Anterior cingulate cortex (tissue), 58 donors: ENCODE data around the gene ACSM6.
A peak's percentile ranks its signal among the peaks of the same experiment; 100 is the strongest.

Source experiments
- DNase-seq, 58 donors: peaks; one replicate each; lab custom pipeline; 2025; lab: John Stamatoyannopoulos, UW

Gene ACSM6

DNA sequence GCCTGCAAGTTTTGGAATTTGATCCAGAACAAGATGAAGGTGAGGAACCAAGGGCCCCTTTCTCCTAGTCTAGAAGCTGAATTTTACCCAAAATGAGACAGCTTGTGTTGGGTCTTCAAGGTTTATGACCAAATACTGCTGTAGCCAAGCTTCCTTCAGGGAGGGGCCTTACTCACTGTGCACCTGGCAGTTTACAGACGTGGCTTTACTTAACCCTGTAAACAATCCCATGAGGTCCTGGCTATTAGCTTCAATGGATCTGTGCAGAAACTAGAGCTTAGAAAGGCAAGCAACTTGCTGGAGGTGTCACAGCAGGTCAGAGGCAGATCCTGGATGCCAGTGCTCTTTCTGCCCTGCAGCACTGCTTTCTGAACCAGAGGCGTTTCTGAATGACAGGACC, 50.1 kb downstream of the ACSM6 start:
- DNase-seq: no peak

DNA sequence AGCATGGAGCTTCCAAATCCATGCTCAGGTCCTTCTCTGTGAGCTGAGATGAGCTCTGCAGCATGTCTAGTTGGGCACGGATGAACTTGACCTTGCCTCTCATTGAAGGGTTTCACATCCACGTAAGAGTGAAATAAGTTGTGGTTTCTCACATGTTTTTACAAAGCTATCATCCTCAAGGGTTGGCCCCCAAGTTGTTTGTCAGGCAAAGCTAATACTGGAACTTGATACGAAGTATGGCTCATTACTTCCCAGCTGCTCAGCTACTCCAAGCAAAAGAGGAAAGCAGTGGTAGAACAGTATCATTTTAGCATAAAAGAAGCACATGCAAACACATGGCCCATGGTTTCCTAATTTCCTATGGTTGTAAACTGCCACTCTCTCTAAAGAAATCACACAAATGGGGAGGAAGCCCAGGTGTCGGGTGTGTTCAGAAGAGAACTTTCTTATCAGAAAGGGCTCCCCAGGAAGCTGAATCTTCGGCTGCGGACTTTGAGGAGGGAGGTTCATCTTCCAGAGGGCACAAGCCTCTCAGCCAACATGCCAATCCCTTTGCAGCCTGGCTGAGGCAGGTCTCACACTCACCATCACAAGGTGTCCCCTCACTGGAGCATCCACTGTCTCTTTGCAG, 51.5 kb downstream of the ACSM6 start:
- no peak for DNase-seq

DNA sequence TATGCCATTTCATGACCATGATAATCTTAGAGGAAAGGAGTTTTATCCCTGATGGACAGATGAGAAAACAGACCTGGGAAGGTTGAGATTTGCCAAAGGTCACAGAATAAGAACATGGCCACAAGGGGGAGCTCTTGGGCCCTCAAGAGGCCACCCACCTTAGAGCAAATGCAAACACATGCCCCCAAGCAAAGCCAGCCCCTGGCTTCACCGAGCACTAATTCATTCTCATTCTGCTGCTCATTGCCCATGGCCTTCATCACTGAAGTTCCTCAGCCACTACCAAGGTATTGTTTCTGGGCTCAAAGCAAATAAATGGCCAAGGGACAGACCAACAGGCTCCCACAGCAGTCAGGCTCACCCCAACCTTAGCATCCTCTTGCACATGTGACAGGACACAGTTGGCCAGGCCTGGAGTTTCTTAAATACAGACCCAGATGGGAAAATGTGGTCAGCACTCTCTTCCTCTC, 52.6 kb downstream of the ACSM6 start:
- peak in 16 of 58 donors; percentile 1 to 60 (median 12) for DNase-seq

DNA sequence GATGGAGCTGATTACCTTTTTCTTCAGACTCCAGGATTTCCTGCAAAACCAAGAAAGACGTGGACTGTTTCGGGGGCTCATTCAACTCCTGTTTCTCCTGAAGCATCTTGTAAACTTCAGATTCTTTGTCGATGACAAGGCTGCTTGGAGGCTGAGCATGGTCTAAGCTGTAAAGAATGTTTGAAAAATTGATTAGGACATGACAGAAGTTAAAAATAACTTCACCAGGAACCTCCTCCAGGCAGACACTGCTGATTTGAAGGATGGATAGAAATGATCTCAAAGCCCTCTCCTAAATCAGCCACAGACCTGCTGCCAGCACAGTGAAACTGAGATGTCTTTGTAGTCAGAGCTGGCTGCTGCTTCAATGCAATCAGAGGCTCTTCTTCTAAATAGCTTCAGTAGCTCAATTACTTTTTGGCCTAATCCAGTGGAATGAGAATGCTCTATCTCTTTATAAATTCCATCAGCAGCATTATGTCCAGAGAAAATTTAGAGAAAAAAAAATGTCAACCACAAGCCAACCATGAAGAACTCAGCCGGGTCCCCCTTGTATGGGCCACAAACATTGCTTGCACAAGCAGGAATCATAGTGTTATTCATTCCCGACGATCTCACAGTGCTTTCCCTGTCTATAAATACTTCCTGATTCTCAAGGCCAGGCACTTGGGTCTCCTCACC, 53.3 kb downstream of the ACSM6 start:
- DNase-seq: peak in 2 of 58 donors; percentile 2 to 9

DNA sequence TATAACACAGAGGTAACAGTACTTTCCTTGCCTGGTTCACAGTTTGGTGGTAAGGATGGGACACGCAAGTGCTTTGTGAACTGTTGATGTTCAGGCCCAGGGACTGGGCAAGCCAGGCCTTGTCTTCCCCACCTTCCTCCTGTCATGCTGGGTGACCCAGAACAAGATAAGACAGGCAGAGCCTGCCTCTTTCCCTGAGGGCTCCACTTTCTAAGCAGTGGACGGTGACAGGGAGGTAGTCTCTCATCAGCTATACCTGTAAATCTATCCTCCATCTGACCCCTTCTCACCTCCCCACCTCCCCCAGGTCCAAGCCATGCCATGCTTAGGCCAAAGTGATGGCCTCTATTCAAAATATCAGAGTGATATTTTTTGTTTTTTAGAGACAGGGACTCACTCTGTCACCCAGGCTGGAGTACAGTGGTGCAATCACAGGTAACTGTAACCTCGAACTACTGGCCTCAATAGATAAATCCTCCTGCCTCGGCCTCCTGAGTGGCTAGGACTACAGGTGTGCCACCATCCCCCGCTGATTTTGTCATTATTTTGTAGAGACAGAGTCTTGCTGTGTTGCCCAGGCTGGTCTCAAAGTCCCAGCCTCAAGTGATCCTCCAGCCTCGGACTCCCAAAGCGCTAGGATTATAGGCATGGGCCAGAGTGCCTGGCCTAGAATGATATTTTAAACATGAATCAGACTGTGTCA, 54.0 kb downstream of the ACSM6 start:
- DNase-seq: no peak

DNA sequence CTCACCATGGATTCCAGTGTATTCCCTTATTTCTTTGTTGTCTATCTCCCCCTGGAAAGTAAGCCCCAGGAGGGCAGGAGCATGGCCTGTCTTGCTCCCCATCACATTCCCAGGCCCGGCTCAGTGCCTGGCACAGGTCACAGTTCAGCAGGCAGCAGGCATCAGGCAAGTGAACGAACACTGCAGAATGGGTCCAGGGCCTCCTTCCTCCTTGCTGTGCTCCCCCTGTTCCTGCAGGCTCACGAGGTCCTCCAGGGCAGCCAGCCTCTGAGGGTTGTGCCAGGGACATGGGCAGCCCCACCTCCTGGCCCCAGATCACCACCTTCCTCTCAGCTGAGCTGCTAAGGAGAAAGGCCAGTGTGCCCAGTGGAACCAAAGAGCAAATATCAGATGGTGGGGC, 55.0 kb downstream of the ACSM6 start:
- no peak for DNase-seq

DNA sequence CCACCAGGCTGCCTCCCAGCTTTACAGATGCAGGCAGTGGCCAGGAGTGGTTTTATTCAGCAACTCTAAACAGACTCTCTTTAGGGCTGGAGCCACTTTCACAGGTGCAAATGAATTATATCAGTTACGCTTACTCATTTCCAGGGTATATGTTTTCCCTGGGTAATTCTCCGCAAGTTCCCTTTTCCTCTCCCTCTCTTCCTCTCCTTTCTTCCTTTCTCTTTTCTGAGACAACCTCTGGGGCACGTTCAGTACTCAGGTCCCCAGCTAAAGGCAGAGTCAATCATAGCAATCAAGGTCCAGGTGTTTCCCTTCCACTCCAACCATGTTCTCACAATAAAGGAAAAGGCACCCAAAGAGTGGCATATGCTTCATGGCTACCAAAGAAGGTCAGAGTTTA, 55.4 kb downstream of the ACSM6 start:
- DNase-seq: no peak

DNA sequence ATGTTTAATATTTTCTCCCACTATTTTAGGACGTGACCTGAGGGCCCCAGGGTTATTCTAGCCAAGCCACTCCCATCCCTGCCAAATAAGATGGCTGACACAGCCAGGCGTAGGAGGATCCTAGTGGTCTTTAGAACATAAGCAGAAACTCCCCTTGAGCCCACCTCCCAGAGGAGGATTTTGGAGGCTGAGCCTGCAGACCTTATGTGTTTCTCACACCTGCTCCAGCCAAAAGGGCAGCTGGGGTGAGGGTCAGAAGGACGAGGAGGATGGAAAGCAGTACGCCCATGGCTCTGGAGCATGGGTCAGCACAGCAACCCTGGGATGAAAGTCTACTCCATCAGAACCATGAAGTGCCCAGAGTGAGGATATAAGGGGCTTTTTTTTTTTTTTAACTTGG, 56.8 kb downstream of the ACSM6 start:
- DNase-seq: no peak

DNA sequence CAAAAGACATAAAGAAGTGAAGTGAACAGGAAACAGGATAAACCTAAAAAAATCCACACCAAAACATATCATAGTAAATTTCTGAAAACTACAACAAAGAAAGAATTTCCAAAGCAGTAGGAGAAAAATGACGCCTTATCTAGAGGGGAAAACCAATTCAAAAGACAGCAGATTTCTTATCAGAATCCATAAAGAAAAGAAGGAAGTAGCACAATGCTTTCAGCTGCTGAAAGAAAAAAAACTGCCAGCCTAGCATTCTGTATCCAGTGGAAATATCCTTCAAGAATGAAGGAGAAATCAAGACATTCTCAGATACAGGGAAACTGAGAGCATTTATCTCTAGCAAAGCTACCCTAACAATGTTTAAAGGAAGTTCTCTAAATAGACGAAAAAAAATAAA, 59.0 kb downstream of the ACSM6 start:
- DNase-seq: no peak

DNA sequence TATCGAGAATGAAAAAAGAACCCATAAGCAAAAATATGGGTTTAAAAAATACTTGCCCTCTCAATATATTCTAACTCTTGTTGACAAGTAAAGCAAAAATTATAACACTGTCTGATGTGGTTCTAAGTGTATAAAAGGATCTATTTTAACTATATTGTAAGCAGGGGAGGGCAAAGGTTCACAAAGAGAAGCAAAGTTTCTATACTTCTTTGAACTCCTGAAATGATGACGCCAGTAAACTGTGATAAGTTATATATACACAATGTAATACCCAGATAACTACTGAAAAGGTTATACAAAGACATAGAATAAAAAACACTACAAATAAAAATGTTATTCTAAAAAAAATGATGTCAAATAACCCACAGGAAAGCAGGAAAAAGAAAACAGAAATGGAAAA, 59.6 kb downstream of the ACSM6 start:
- no peak for DNase-seq

DNA sequence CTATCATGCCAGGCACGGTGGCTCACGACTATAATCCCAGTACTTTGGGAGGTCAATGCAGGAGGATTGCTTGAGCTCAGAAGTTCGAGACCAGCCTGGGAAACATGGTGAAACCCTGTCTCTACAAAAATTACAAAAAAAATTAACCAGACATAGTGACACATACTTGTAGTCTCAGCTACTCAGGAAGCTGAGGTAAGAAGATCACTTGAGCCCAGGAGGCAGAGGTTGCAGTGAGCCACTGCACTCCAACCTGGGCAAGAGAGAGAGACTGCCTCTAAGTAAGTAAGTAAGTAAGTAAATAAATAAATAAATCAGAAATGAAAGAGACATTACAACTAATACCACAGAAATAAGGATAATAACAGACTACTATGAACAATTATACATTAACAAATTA, 60.6 kb downstream of the ACSM6 start:
- no peak for DNase-seq

DNA sequence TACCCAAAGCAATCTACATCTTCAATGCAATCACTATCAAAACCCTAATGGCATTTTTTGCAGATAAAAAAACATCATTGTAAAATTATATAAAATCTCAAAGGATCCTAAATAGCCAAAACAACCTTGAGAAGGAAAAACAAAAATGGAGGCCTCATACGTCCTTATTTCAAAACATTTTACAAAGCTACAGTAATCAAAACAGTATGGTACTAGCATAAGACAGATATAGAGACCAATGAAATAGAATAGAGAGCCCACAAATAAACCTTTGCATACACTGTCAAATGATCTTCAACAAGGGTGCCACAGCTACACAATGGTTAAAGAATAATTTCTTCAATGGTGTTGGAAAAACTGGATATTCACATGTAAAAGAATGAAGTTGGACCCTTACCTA, 62.2 kb downstream of the ACSM6 start:
- no peak for DNase-seq

DNA sequence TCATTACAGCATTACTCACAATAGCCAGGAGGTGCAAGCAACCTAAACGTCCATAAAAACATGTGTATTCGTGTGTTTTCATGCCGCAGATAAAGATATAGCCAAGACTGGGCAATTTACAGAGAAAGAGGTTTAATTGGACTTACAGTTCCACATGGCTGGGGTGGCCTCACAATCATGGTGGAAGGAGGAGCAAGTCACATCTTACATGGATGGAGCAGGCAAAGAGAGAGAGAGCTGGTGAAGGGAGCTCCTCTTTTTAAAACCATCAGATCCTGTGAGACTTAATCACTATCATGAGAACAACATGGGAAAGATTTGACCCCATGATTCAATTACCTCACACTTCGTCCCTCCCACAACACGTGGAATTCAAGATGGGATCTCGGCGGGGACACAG, 63.8 kb downstream of the ACSM6 start:
- no peak for DNase-seq

DNA sequence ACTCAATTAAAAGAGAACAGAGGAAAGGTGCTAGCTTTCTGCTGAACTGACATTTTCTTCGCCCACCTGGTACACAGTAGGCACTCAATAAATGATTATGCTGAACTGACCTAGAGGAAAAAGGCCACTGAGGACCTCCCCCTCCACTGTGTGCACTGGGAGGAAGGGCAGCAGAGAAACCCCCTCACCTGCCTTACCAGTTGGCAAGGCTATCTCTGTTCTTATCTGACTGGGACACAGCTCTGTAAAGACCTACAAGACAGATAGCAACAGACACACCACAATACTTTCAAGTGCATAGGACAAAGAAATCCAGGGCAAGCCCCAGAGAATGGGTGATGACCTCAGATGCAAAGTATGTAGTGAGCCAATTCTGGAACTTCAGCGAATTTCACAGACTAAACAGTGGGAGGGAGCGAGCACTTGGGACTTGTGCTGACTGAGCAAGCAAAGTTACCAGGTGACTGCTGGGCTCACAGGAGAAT, 66.4 kb downstream of the ACSM6 start:
- DNase-seq: no peak

DNA sequence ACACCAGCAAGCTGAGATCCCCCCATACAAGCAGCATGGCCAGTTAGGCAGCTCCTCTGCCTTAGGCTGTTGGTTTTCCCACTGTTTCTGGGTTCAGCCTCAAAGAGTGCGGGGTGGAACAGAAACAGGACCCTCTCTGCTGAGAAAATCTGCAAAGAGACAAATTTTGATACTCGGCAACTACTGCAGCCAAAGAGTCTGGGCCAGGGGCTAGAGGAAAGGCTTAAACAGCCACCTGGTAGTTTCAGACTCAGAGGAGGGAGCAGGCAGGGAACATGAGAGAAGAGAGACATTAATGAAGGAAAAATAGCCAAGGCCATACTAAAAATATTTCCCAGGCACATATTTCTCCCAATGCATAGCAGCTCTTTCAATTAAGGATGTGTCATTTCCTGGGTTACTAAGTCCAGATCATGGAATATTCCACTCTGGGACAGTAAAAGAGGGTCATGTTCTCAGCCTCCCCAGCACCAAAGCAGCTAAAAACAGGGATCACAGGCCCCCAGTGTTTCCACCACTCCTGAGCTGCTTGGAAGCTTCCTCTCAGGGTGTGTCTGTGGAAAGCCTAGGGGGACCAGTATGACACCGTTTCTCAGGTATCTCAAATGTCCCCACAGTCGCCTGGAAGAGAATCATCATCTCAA, 67.0 kb downstream of the ACSM6 start:
- DNase-seq: no peak

DNA sequence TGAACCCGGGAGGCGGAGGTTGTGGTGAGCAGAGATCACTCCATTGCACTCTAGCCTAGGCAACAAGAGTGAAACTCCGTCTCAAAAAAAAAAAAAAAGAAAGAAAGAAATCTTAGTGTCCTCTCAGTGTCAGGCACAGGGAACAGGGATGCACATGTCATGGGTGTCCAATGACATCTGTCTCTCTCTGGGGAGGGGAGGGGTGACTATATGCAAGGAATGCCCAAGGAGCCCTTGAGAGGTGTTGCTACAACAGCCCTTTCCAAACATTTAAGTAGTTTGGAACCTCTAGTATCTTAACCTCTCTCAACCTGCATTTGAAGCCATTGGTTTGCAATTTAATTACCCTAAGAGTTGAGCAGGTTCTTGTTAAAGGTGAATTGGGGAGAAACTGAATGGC, 67.9 kb downstream of the ACSM6 start:
- DNase-seq: no peak

DNA sequence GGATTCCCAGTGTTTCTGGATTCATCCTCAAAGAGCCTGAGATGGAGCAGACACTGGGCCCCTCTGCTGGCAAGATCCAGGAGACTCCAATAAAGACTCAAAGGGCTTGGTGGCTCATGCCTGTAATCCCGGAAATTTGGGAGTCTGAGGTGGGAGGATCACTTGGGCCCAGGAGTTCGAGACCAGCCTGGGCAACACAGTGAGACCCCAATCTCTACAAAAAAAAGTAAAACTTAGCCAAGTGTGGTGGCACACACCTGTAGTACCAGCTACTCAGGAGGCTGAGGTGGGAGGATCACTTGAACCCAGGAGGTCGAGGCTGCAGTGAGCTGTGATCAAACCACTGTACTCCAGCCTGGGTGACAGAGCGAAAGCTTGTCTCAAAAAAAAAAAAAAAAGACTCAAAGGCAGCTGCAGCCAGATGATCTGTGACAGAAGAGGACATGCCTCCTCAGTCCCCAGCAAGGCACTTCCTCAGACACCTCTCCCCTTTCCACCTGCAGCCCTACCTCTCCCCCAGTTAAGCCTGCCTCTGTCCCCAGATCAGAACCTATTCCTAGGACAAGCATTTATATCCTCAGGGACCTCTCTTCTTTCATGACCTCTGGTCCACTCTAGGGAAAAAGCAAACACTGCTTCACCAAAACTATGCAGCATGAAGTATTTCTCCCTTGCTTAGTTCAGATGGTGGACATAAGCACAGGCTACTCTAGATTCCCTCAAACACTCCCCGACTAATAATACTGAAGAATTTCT, 68.9 kb downstream of the ACSM6 start:
- no peak for DNase-seq

DNA sequence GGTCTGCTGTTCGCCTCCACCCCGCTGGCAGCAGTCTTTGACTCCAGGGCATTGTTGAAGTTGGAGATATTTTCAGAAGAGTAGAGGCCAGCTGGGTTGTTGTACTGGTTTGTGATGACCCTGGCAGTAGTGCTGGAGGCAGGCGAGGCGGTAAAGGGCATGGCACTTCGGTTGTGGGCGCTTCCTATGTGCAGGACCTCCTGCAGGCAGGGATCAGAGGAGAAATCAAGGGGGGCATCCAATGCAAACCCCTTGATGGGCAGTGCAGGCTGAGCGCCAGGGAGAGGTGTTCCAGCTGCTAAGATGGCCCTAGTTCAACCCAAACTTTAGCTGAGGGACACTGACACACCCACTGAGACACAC, 69.8 kb downstream of the ACSM6 start:
- DNase-seq: no peak

DNA sequence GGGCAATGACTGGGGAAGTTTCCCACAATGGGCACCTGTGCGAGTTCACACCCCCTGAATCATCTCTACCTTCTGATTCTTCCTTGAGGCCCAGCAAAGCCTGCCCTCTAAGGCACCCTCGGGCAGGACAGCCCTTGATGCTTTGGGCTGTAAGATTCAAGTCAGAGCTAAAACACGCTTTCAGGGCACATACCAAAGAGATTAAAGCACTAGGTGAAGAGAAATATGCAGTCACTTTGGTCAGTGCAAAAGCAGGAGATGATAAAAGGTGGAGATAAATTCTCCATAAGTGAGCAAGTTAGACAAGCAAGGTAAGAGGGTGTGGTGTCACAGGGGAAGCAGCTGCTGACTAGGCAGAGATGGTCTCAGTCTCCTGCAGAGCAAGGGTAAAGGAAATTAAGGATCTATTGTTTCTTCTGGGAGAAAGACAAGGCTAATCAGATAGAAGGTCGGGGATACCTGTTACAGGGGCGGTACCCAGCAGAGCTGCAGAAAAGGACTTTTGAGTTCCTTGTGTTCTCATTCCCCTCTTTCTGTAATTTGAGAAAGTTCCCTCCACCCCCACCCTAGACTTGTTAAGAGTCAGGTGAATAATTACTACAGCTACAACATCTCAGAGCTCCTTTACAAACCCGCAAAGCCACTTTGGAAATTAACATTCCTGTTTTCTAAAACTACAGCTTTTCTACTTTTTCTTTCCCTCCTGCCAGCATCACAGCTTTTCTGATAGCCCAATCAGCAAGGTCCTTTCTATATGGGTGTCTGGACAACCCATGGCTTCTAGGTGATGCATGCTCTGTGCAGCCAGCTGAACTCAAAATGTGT, 70.4 kb downstream of the ACSM6 start:
- DNase-seq: no peak

DNA sequence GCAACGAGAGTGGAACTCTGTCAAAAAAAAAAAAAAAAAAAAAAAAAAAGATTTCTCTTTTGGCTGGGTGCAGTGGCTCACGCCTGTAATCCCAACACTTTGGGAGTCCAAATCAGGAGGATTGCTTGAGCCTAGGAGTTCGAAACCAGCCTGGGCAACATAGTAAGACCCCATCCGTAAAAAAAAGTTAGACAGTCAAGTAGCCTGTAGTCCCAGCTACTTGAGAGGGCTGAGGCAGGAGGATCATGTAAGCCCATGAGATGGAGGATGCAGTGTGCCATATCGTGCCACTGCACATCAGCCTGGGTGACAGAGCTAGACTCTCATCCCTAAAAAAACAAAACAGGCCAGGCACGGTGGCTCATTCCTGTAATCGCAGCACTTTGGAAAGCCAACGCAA, 71.5 kb downstream of the ACSM6 start:
- DNase-seq: no peak
